H9 (cell line): ENCODE measurements around the gene RASA3. TPM values are rescaled to one million over a fixed set of nuclear protein-coding genes. Genes with fewer than 3 reads are reported as not detected.

Experiments
- DNase-seq: peaks from one replicate; pipeline ENCODE4 v3.0.0-alpha.2; 2017
- H2AFZ ChIP-seq: one replicate; pipeline ENCODE4 v1.6.1; 2013; ENCODE audit warnings: mild to moderate bottlenecking, low read length, control low read depth, moderate library complexity
- H2AK5ac ChIP-seq: 2 replicates; pipeline ENCODE4 v1.6.1; 2013; ENCODE audit warnings: low read length, control low read depth, mixed read lengths; ENCODE audit not compliant: insufficient read length
- H2BK120ac ChIP-seq: one replicate; pipeline ENCODE4 v1.6.1; 2013; ENCODE audit warnings: low read depth, mild to moderate bottlenecking, low read length, control low read depth, inconsistent platforms; ENCODE audit not compliant: poor library complexity, severe bottlenecking
- H2BK12ac ChIP-seq: 2 replicates; pipeline ENCODE4 v1.6.1; 2013; ENCODE audit warnings: low read length, control low read depth, mixed read lengths, low read depth; ENCODE audit not compliant: insufficient read length
- H2BK15ac ChIP-seq: 2 replicates; pipeline ENCODE4 v1.6.1; 2013; ENCODE audit warnings: low read depth, low read length, control low read depth
- H2BK20ac ChIP-seq: one replicate; pipeline ENCODE4 v1.6.1; 2013; ENCODE audit warnings: low read depth, mild to moderate bottlenecking, low read length, control low read depth, inconsistent platforms; ENCODE audit not compliant: poor library complexity, severe bottlenecking
- H2BK5ac ChIP-seq: 2 replicates; pipeline ENCODE4 v1.6.1; 2013; ENCODE audit warnings: low read length, control low read depth, mixed read lengths; ENCODE audit not compliant: insufficient read length
- H3K14ac ChIP-seq: 2 replicates; pipeline ENCODE4 v1.6.1; 2013; ENCODE audit warnings: low read length, control low read depth; ENCODE audit not compliant: insufficient read depth
- H3K18ac ChIP-seq: 2 replicates; pipeline ENCODE4 v1.6.1; 2013; ENCODE audit warnings: low read depth, mild to moderate bottlenecking, mixed read lengths, low read length, control low read depth; ENCODE audit not compliant: insufficient read length
- H3K23ac ChIP-seq: 2 replicates; pipeline ENCODE4 v1.6.1; 2013; ENCODE audit warnings: low read length, control low read depth, mixed read lengths, low read depth; ENCODE audit not compliant: insufficient read length
- H3K23me2 ChIP-seq: 2 replicates; pipeline ENCODE4 v1.6.1; 2013; ENCODE audit warnings: low read depth, mild to moderate bottlenecking, mixed read lengths, low read length, control low read depth; ENCODE audit not compliant: insufficient read length, poor library complexity, severe bottlenecking
- H3K27ac ChIP-seq: 2 replicates; pipeline ENCODE4 v1.5.1; 2013; ENCODE audit warnings: low read length, control low read depth, mixed read lengths, low read depth; ENCODE audit not compliant: insufficient read length
- H3K27me3 ChIP-seq: 2 replicates; pipeline ENCODE4 v1.6.1; 2013; ENCODE audit warnings: low read length, control low read depth, inconsistent platforms; ENCODE audit not compliant: insufficient read depth
- H3K4ac ChIP-seq: 2 replicates; pipeline ENCODE4 v1.6.1; 2013; ENCODE audit warnings: low read depth, mild to moderate bottlenecking, control low read depth, inconsistent platforms, low read length, moderate library complexity
- H3K4me1 ChIP-seq: 2 replicates; pipeline ENCODE4 v1.6.1; 2013; ENCODE audit warnings: low read length, control low read depth, inconsistent platforms; ENCODE audit not compliant: insufficient read depth
- H3K4me2 ChIP-seq: 2 replicates; pipeline ENCODE4 v1.6.1; 2013; ENCODE audit warnings: low read length, control low read depth, mixed read lengths; ENCODE audit not compliant: insufficient read length, insufficient read depth
- H3K56ac ChIP-seq: 2 replicates; pipeline ENCODE4 v1.6.1; 2013; ENCODE audit warnings: low read depth, mild to moderate bottlenecking, mixed read lengths, low read length, control low read depth; ENCODE audit not compliant: insufficient read length
- H3K79me1 ChIP-seq: 2 replicates; pipeline ENCODE4 v1.6.1; 2013; ENCODE audit warnings: low read depth, mild to moderate bottlenecking, moderate library complexity, low read length, control low read depth, inconsistent platforms; ENCODE audit not compliant: insufficient read depth, poor library complexity, severe bottlenecking
- H3K79me2 ChIP-seq: 2 replicates; pipeline ENCODE4 v1.6.1; 2013; ENCODE audit warnings: low read length, control low read depth, inconsistent platforms; ENCODE audit not compliant: insufficient read depth
- H3K9ac ChIP-seq: 2 replicates; pipeline ENCODE4 v1.6.1; 2013; ENCODE audit warnings: low read length, control low read depth, mixed read lengths; ENCODE audit not compliant: insufficient read length; ENCODE audit errors: extremely low read depth
- H3K9me3 ChIP-seq: one replicate; pipeline ENCODE4 v1.6.1; 2013; ENCODE audit warnings: low read depth, low read length, inconsistent platforms; ENCODE audit not compliant: control insufficient read depth
- H3T11ph ChIP-seq: one replicate; pipeline ENCODE4 v1.6.1; 2013; ENCODE audit warnings: mild to moderate bottlenecking, low read length, control low read depth, inconsistent platforms
- H4K20me1 ChIP-seq: one replicate; pipeline ENCODE4 v1.6.1; 2013; ENCODE audit not compliant: control insufficient read depth, insufficient read length, insufficient read depth
- H4K5ac ChIP-seq: 2 replicates; pipeline ENCODE4 v1.6.1; 2013; ENCODE audit warnings: low read depth, mild to moderate bottlenecking, mixed read lengths, low read length, control low read depth; ENCODE audit not compliant: insufficient read length
- H4K8ac ChIP-seq: replicated peaks from 2 replicates; pipeline ENCODE4 v1.6.1; 2013; ENCODE audit warnings: low read length, control low read depth, mixed read lengths, low read depth; ENCODE audit not compliant: insufficient read length
- H4K91ac ChIP-seq: 2 replicates; pipeline ENCODE4 v1.6.1; 2013; ENCODE audit warnings: low read depth, mild to moderate bottlenecking, moderate library complexity, mixed read lengths, low read length, control low read depth; ENCODE audit not compliant: insufficient read length
- H3K27ac Mint-ChIP-seq, 3 experiments: 2 replicates in 2 of 3; 3 replicates in 1 of 3; pipeline ENCODE4 v1.8.0; 2020 to 2021; ENCODE audit warnings: mixed read lengths in 3 of 3, mild to moderate bottlenecking in 1 of 3, moderate library complexity in 1 of 3
- H3K27me3 Mint-ChIP-seq: 2 replicates; pipeline ENCODE4 v1.8.0; 2021; ENCODE audit warnings: low read depth, mild to moderate bottlenecking, moderate library complexity, mixed read lengths
- H3K36me3 Mint-ChIP-seq, 3 experiments: 2 replicates in 2 of 3; 3 replicates in 1 of 3; pipeline ENCODE4 v1.8.0; 2020 to 2021; ENCODE audit warnings: low read depth in 3 of 3, mixed read lengths in 3 of 3; ENCODE audit not compliant: insufficient read depth in 1 of 3
- H3K4me1 Mint-ChIP-seq, 2 experiments: 2 replicates each; pipeline ENCODE4 v1.8.0; 2020; ENCODE audit warnings: mixed read lengths in 2 of 2
- H3K4me3 Mint-ChIP-seq, 2 experiments: 2 replicates in 1 of 2; 3 replicates in 1 of 2; pipeline ENCODE4 v1.8.0; 2020 to 2021; ENCODE audit warnings: mild to moderate bottlenecking in 2 of 2, mixed read lengths in 2 of 2, moderate library complexity in 1 of 2
- H3K9me3 Mint-ChIP-seq, 2 experiments: 2 replicates in 1 of 2; 3 replicates in 1 of 2; pipeline ENCODE4 v1.8.0; 2020; ENCODE audit warnings: mild to moderate bottlenecking in 2 of 2, mixed read lengths in 2 of 2, moderate library complexity in 1 of 2
- WGBS: extraction: QIAGEN DNeasy Blood & Tissue Kit; methylation state at CpG from one replicate; pipeline ENCODE4 v1.1.7; 2013; ENCODE audit warnings: missing lambda C conversion rate, low lambda C conversion rate, mixed read lengths; ENCODE audit not compliant: insufficient read length; ENCODE audit errors: extremely low coverage; 5-methylcytosine and 5-hydroxymethylcytosine counted together
- total RNA-seq: library from RNA; stranded (reverse); gene quantifications from 2 replicates; pipeline ENCODE4 v1.2.1, GENCODE V29; 2021
- TF ChIP-seq, protein P1 (sequence below): fragments of 200-600 bp; sonication (generic); conservative IDR thresholded peaks from 3 replicates; pipeline ENCODE4 v1.8.0; 2021; ENCODE audit warnings: antibody characterized with exemption, mild to moderate bottlenecking

The RASA3 gene
- total RNA-seq, 1 experiment from 2014 or later: 12.3 TPM

- Mint-ChIP-seq H3K27ac (no peak overlapping the region; a peak in 1 of 7 replicates), H3K4me1 (peaks cover 25 to 26% of the 10 kb centered on the region in 2 experiments)
- DNase-seq: no peak
Observed at GRCh38 chr13:114121496-114122126, 10.8 kb downstream of the RASA3 start.

More at GRCh38 chr13:114121496-114122126, 10.8 kb downstream of the RASA3 start:
- H3K4me3 Mint-ChIP-seq: no peak overlapping the region; a peak in 1 of 5 replicates
- no peak overlapping the region for H3K23ac ChIP-seq
- no peak overlapping the region for H4K5ac ChIP-seq
- H3K18ac ChIP-seq: no peak overlapping the region
- no peak overlapping the region for H2BK20ac ChIP-seq
- H3T11ph ChIP-seq: no peak overlapping the region
- H3K4me1 ChIP-seq: no peaks in the 10 kb centered on the region; the same call in 1 of the 2 replicates
- TF ChIP-seq, protein P1, sequence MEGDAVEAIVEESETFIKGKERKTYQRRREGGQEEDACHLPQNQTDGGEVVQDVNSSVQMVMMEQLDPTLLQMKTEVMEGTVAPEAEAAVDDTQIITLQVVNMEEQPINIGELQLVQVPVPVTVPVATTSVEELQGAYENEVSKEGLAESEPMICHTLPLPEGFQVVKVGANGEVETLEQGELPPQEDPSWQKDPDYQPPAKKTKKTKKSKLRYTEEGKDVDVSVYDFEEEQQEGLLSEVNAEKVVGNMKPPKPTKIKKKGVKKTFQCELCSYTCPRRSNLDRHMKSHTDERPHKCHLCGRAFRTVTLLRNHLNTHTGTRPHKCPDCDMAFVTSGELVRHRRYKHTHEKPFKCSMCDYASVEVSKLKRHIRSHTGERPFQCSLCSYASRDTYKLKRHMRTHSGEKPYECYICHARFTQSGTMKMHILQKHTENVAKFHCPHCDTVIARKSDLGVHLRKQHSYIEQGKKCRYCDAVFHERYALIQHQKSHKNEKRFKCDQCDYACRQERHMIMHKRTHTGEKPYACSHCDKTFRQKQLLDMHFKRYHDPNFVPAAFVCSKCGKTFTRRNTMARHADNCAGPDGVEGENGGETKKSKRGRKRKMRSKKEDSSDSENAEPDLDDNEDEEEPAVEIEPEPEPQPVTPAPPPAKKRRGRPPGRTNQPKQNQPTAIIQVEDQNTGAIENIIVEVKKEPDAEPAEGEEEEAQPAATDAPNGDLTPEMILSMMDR: no peak
- no peak overlapping the region for H2BK120ac ChIP-seq
- H2BK15ac ChIP-seq: no peak overlapping the region
- H4K91ac ChIP-seq: no peak overlapping the region
- no peak overlapping the region for H2BK12ac ChIP-seq
- H2AFZ ChIP-seq: no peak overlapping the region
- no peak overlapping the region for H3K56ac ChIP-seq
- H3K27me3 ChIP-seq: no peaks in the 10 kb centered on the region
- peaks cover 3% of the 10 kb centered on the region; the same call in 1 of the 2 replicates for H3K79me2 ChIP-seq
- H3K4ac ChIP-seq: no peak overlapping the region
- H3K14ac ChIP-seq: peak overlapping the region; percentile 41
- H2BK5ac ChIP-seq: no peak overlapping the region
- H3K9ac ChIP-seq: no peak overlapping the region
- H3K23me2 ChIP-seq: no peaks in the 10 kb centered on the region
- no peak overlapping the region for H3K27ac ChIP-seq
- peaks cover 0 to 11% (median 7%) of the 10 kb centered on the region in 3 experiments; a peak in 3 of 7 replicates for H3K36me3 Mint-ChIP-seq
- H3K79me1 ChIP-seq: no peaks in the 10 kb centered on the region
- H3K9me3 Mint-ChIP-seq: peaks cover 0 to 7% of the 10 kb centered on the region in 2 experiments; a peak in 3 of 5 replicates
- no peaks in the 10 kb centered on the region for H3K9me3 ChIP-seq
- no CpG with 5 or more reads among the region's 24 CpGs for WGBS
- no peaks in the 10 kb centered on the region for H4K20me1 ChIP-seq
- H2AK5ac ChIP-seq: no peak overlapping the region
- no peak overlapping the region for H3K4me2 ChIP-seq
- H3K27me3 Mint-ChIP-seq: no peaks in the 10 kb centered on the region; the same call in 1 of the 2 replicates
- no peak overlapping the region for H4K8ac ChIP-seq
